ENCODE measurements around the gene ACSS1.

The ACSS1 gene

GRCh38 chr20:24992487-24993205 is 65.3 kb downstream of the ACSS1 start, which contains the start of gene APMAP:
TSS of gene APMAP (minus strand) at chr20:24992751. CDS start at chr20:24992688, 63 bp downstream.
- peak; percentile 86 to 90 for DNase-seq

DNA sequence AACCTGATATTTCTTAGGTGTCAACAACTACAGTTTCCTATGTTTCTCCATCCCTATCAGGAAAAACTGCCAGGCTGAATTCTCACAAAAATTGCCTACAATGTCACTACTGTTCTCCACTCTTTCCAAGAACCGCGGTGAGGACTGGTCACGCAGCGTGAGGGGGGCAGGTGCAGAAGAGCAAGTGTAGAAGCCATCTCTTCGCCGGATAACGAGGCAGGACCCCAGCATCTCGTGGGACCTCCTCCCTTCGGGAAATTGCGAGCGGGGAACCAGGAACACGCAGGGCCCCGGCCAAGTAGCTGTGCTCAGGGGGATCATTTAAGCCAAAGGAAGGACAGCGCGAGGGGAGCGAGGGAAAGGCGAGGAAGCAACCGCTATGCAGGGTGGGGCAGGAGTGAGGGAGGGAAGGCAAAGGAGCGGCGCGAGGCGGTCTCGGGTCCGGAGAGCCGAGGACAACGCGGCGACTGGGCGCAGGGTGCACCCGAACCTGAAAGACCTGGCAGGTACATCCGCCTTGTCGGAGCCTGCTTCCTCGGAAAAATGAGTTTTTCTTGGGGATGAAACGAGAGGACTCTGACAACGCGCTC is 65.9 kb downstream of the ACSS1 start:
- DNase-seq = no peak

- no peak for DNase-seq
Measured at GRCh38 chr20:24990810-24991252, 67.1 kb downstream of the ACSS1 start.

GRCh38 chr20:24989162-24989561 is 68.8 kb downstream of the ACSS1 start:
- no peak for DNase-seq

- DNase-seq = no peak
Measured at GRCh38 chr20:24987873-24988835, 69.8 kb downstream of the ACSS1 start.

GRCh38 chr20:24987244-24987643 is 70.7 kb downstream of the ACSS1 start:
- DNase-seq = no peak

DNA sequence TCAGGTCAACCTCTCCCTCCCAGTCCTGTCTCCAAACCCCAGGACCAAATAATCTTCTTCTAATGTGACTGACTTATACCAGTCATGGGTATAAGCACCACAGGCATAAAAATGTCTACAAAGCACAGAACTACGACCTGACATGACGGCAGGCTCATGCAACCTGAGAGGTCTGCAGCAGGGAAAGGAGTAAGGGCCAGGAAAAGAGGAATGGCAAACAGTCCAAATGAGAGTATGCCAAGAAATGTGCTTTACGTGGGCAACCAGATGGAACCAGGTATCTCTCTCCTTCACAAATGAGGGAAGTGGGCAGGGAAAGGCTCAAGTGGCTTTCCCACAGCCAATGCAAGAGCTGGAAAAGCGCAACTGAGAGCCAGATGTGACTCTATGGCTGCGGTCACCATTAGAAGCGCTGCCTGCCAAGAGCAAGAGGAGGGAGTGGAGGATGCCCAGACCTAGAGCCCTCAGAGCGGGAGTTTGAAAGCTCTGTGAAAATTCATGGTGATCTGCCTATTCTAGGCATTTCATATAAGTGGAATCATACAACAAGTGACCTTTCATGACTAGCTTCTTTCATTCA is 71.4 kb downstream of the ACSS1 start:
- no peak for DNase-seq

- no peak for DNase-seq
Measured at GRCh38 chr20:24985802-24986201, 72.1 kb downstream of the ACSS1 start.

GRCh38 chr20:24984961-24985640 is 72.8 kb downstream of the ACSS1 start:
- no peak for DNase-seq

DNA sequence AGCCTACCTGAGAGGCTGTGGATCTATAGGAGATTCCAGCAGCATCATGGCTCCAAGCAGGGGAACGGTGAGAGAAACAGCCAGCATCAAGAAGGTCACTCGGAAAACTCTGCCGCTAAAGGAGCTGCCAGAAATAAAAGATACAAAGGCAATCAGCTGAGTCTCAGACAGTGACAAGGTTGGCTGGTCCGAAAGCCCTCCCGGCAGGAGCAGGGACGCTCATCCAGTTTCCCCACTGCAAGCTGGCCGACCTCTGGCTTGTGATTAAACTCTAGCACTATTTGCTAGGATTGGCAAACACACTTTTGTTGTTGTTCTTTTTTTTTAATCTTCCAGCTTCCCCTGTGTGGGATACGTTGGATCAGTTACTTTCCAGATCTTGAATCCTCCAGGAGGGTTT is 74.0 kb downstream of the ACSS1 start:
- DNase-seq = no peak

DNA sequence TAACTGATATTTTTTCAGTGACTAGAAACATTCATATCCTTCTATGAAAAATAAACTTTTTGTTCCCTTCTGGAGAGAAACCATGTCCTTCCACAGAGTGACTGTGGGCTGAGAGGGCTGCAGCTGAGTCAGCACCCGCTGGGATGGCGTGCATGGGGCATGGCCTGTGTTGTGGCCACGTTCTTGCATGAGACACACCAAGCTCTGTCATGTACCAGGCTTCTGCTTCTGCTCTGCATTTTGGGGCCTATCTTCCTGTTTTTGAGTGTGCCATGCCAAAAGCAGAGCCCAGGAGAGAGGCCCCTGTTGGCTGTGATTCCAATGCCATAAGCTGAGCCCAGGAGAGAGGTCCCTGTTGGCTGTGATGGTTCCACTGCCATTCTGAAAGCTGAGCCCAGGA is 76.1 kb downstream of the ACSS1 start:
- peak in 1 of 2 donors; percentile 9 for DNase-seq

DNA sequence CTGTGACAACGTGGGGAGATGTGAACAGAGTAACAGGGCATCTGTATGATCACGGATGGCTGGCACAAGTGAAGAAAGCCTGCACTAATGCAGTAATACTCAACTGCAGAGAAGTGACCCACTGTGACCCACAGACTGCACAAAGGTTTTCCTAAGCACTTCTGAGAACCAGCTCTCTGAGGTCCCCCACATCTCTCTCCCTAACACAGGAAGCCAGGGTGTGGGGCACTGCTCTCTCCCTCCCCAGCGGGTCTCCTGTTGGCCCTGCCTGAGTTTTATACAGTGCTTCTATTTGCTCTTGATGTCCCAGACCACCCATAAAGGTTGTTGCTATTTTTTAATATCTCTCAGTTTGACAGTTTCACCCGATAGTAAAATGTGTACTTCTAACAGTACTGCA is 76.7 kb downstream of the ACSS1 start:
- DNase-seq = no peak

- no peak for DNase-seq
Measured at GRCh38 chr20:24980291-24981053, 77.5 kb downstream of the ACSS1 start.

DNA sequence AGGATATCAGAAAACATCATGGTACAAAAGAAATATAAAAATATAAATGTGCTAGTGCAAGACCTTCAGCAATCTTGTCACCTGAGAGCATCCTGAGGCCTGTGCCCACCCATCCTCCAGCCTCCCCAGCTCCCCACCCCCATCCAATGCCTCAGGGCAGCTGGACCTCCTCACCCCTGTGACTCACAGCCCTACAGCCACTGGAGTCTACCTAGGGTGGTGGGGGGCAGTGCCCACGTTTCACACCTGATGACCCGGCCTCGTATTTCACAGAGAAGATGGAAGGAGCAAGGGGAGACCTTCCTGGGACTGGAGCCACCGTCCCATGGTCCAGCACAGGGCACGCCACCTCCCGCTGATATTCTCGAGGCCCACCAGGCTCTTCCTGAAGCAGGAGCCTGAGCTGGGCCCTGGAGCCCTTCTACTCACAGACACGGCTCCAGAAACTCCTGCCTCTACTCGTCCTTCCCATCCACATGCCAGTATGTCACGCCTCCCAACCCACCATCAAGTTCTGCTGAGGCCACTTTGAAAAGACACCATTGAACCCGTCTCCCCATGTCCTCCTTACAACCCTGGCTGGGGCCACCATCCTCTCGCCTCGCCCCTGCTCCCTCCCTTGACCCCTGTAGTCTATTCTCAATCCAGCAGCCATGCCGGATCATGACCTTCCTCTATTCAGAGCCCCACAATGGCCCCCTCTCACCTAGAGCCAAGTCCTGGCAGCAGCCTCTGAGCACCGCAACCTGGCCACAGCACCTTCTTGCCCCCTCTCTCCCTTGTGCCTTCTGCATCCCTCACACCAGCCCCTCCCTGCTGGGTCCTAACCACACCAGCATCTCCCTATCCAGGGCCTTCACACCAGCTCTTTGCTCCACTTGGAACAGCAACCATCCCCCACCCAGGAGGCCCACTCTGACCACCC is 78.6 kb downstream of the ACSS1 start:
- DNase-seq = no peak

GRCh38 chr20:24978513-24978912 is 79.4 kb downstream of the ACSS1 start:
- no peak for DNase-seq

- no peak for DNase-seq
Measured at GRCh38 chr20:24977797-24978196, 80.1 kb downstream of the ACSS1 start.

- DNase-seq = no peak
Measured at GRCh38 chr20:24977336-24977735, 80.6 kb downstream of the ACSS1 start.

GRCh38 chr20:24972341-24972740 is 85.6 kb downstream of the ACSS1 start:
- no peak for DNase-seq

- no peak for DNase-seq
Measured at GRCh38 chr20:24971376-24972101, 86.4 kb downstream of the ACSS1 start.

GRCh38 chr20:24970754-24971153 is 87.2 kb downstream of the ACSS1 start:
- no peak for DNase-seq

All from bone marrow (tissue), 2 donors.